ENCODE measurements around the gene YJEFN3. TPM values are rescaled to one million over a fixed set of nuclear protein-coding genes. Genes with fewer than 3 reads are reported as not detected.

The YJEFN3 gene
- total and polyA plus RNA-seq, 7 donors: 1.00 to 2.9 (median 1.4) TPM

GRCh38 chr19:19548915-19549759, 20.4 kb downstream of the YJEFN3 start:
- no peak overlapping the region for H3K4me3 ChIP-seq
- no peaks in the 10 kb centered on the region for H3K4me1 ChIP-seq
- 49 to 56% (median 56%) methylated on average over 13 of the region's 13 CpGs for WGBS, 3 donors
- H3K9me3 ChIP-seq: no peaks in the 10 kb centered on the region
- no peaks in the 10 kb centered on the region for H3K36me3 ChIP-seq (ENCODE audit: insufficient read depth in 1 of 2, low read depth in 1 of 2)
- no peak overlapping the region for H3K27ac ChIP-seq
- H3K27me3 ChIP-seq (ENCODE audit: insufficient read depth in 3 of 3, low read length in 2 of 3): peaks cover 0 to 45% (median 16%) of the 10 kb centered on the region in 3 donors
- ATAC-seq (no peak), DNase-seq (no peak)
- TF ChIP-seq, protein P1, sequence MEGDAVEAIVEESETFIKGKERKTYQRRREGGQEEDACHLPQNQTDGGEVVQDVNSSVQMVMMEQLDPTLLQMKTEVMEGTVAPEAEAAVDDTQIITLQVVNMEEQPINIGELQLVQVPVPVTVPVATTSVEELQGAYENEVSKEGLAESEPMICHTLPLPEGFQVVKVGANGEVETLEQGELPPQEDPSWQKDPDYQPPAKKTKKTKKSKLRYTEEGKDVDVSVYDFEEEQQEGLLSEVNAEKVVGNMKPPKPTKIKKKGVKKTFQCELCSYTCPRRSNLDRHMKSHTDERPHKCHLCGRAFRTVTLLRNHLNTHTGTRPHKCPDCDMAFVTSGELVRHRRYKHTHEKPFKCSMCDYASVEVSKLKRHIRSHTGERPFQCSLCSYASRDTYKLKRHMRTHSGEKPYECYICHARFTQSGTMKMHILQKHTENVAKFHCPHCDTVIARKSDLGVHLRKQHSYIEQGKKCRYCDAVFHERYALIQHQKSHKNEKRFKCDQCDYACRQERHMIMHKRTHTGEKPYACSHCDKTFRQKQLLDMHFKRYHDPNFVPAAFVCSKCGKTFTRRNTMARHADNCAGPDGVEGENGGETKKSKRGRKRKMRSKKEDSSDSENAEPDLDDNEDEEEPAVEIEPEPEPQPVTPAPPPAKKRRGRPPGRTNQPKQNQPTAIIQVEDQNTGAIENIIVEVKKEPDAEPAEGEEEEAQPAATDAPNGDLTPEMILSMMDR (IDR thresholded peaks at IDR 0.05): no peak
- intact Hi-C loops (cut with DNase I): no loop called here

GRCh38 chr19:19549804-19550464, 21.2 kb downstream of the YJEFN3 start:
- DNase-seq (no peak), ATAC-seq (no peak)

GRCh38 chr19:19550485-19550929, 21.8 kb downstream of the YJEFN3 start:
- Histone ChIP-seq H3K36me3 (ENCODE audit: insufficient read depth in 1 of 2, low read depth in 1 of 2) (no peaks in the 10 kb centered on the region), H3K4me3 (no peak overlapping the region), H3K4me1 (no peaks in the 10 kb centered on the region), H3K9me3 (no peaks in the 10 kb centered on the region), H3K27ac (no peak overlapping the region), H3K27me3 (ENCODE audit: insufficient read depth in 3 of 3, low read length in 2 of 3) (peaks cover 0 to 45% (median 12%) of the 10 kb centered on the region in 3 donors)
- DNase-seq: no peak
- 34 to 36% (median 36%) methylated on average over 8 of the region's 8 CpGs for WGBS, 3 donors
- no peak for ATAC-seq
- intact Hi-C loops (cut with DNase I): no loop called here
- TF ChIP-seq, protein P1 (IDR thresholded peaks at IDR 0.05): no peak

More at GRCh38 chr19:19549804-19550464, 21.2 kb downstream of the YJEFN3 start:
- Histone ChIP-seq H3K36me3 (ENCODE audit: insufficient read depth in 1 of 2, low read depth in 1 of 2) (no peaks in the 10 kb centered on the region), H3K27me3 (ENCODE audit: insufficient read depth in 3 of 3, low read length in 2 of 3) (peaks cover 0 to 45% (median 14%) of the 10 kb centered on the region in 3 donors), H3K9me3 (no peaks in the 10 kb centered on the region), H3K4me1 (no peaks in the 10 kb centered on the region), H3K27ac (no peak overlapping the region), H3K4me3 (no peak overlapping the region)
- intact Hi-C loops (cut with DNase I): no loop called here
- 41 to 45% (median 44%) methylated on average over 19 to 23 of the region's 23 CpGs for WGBS, 3 donors
- TF ChIP-seq, protein P1 (IDR thresholded peaks at IDR 0.05): no peak

- Histone ChIP-seq H3K27me3 (ENCODE audit: insufficient read depth in 3 of 3, low read length in 2 of 3) (peaks cover 0 to 39% (median 9%) of the 10 kb centered on the region in 3 donors), H3K4me3 (no peak overlapping the region), H3K27ac (no peak overlapping the region), H3K9me3 (no peaks in the 10 kb centered on the region), H3K4me1 (no peaks in the 10 kb centered on the region), H3K36me3 (ENCODE audit: insufficient read depth in 1 of 2, low read depth in 1 of 2) (no peaks in the 10 kb centered on the region)
- ATAC-seq (no peak), DNase-seq (no peak)
- TF ChIP-seq, protein P1 (IDR thresholded peaks at IDR 0.05): no peak
- intact Hi-C loops (cut with DNase I): no loop called here
- 59 to 69% (median 61%) methylated on average over 10 of the region's 10 CpGs for WGBS, 3 donors
Measured at GRCh38 chr19:19550972-19551852, 22.5 kb downstream of the YJEFN3 start.

Data from psoas muscle (tissue), 8 donors.